Stimulated activated CD4-positive, alpha-beta T cell treated with anti-CD3 and anti-CD28 coated beads, Interleukin-4, amount 100 ng/mL, for 24 hours (primary cell): ENCODE data around the gene NEK10.
"Not testable (repeated sequence)": the region's sequence is repeated elsewhere in the genome, so short reads cannot be mapped to it uniquely, and the experiment has no call there.

ENCODE experiments used
- DNase-seq: peaks from one replicate; pipeline ENCODE4 v3.0.0-alpha.2; 2020

Gene NEK10

GRCh38 chr3:27349832-27350231, 19.4 kb downstream of the NEK10 start:
- DNase-seq = no peak

GRCh38 chr3:27345959-27346865, 23.0 kb downstream of the NEK10 start:
- no peak for DNase-seq

- DNase-seq = no peak
Measured at GRCh38 chr3:27345493-27345892, 23.7 kb downstream of the NEK10 start.

GRCh38 chr3:27345045-27345444, 24.1 kb downstream of the NEK10 start:
- DNase-seq = no peak

GRCh38 chr3:27344192-27344591, 25.0 kb downstream of the NEK10 start:
- no peak for DNase-seq

GRCh38 chr3:27342267-27342666, 26.9 kb downstream of the NEK10 start:
- DNase-seq = no peak

GRCh38 chr3:27340534-27340933, 28.6 kb downstream of the NEK10 start:
- no peak for DNase-seq

GRCh38 chr3:27335571-27335970, 33.6 kb downstream of the NEK10 start:
- DNase-seq = no peak

GRCh38 chr3:27333843-27334242, 35.3 kb downstream of the NEK10 start:
- DNase-seq = no peak

GRCh38 chr3:27328982-27329762, 40.0 kb downstream of the NEK10 start:
- DNase-seq = not testable (repeated sequence)

- no peak for DNase-seq
Measured at GRCh38 chr3:27326629-27327545, 42.3 kb downstream of the NEK10 start.

GRCh38 chr3:27326202-27326601, 43.0 kb downstream of the NEK10 start:
- no peak for DNase-seq

GRCh38 chr3:27325419-27325818, 43.8 kb downstream of the NEK10 start:
- DNase-seq = no peak

- DNase-seq = no peak
Measured at GRCh38 chr3:27324686-27325085, 44.5 kb downstream of the NEK10 start.

- DNase-seq = no peak
Measured at GRCh38 chr3:27323087-27323570, 46.1 kb downstream of the NEK10 start.

- no peak for DNase-seq
Measured at GRCh38 chr3:27322634-27323033, 46.5 kb downstream of the NEK10 start.

- no peak for DNase-seq
Measured at GRCh38 chr3:27319847-27320526, 49.2 kb downstream of the NEK10 start.

GRCh38 chr3:27319304-27319703, 49.9 kb downstream of the NEK10 start:
- DNase-seq = no peak

GRCh38 chr3:27317096-27317495, 52.1 kb downstream of the NEK10 start:
- no peak for DNase-seq

GRCh38 chr3:27315003-27315402, 54.2 kb downstream of the NEK10 start:
- DNase-seq = no peak

- DNase-seq = peak; percentile 5
Measured at GRCh38 chr3:27312044-27312668, 57.0 kb downstream of the NEK10 start.

- no peak for DNase-seq
Measured at GRCh38 chr3:27311400-27311799, 57.8 kb downstream of the NEK10 start.
